ENCODE data around the gene KCTD7.
"Not testable (repeated sequence)": the region's sequence is repeated elsewhere in the genome, so short reads cannot be mapped to it uniquely, and the experiment has no call there.

KCTD7 gene

DNA sequence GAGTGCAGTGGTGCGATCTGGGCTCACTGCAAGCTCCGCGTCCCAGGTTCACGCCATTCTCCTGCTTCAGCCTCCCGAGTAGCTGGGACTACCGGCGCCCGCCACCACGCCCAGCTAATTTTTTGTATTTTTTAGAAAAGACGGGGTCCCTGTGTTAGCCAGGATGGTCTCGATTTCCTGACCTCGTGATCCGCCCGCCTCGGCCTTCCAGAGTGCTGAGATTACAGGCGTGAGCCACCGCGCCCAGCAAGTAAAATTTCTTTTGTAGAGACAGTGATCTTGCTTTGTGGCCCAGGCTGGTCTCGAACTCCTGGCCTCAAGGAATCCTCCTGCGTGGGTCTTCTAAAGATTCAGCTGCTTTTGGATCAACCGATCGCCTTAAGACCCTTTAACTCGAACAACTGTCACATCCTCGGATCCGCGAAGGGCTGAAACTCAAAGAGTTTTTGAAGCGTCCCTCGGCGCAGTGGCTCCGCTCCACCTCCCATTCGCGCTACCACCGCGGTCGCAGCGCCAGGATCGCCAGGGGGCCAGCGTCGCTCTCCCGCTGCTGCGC is 25.1 kb downstream of the KCTD7 start:
- peak; percentile 23 for TF ChIP-seq CTCF (IDR thresholded peaks at IDR 0.05; ENCODE audit: control insufficient read depth, insufficient read depth, low read depth, low read length, missing control alignments)
- H3K4me3 ChIP-seq (ENCODE audit: control insufficient read depth, low read depth, low read length): peak overlapping the region; percentile 84
- DNase-seq (ENCODE audit: low read depth): not testable (repeated sequence)

- H3K4me3 ChIP-seq (ENCODE audit: control insufficient read depth, low read depth, low read length): peak overlapping the region; percentile 84
- no peak for TF ChIP-seq CTCF (IDR thresholded peaks at IDR 0.05; ENCODE audit: control insufficient read depth, insufficient read depth, low read depth, low read length, missing control alignments)
Observed at GRCh38 chr7:66654275-66655112, 25.8 kb downstream of the KCTD7 start.

GRCh38 chr7:66655113-66655806 is 26.6 kb downstream of the KCTD7 start:
- DNase-seq (ENCODE audit: low read depth): not testable (repeated sequence)

More at GRCh38 chr7:66654275-66655112, 25.8 kb downstream of the KCTD7 start:
- peak; percentile 84 for DNase-seq (ENCODE audit: low read depth)

GRCh38 chr7:66655826-66656485 is 27.3 kb downstream of the KCTD7 start:
- peak overlapping the region; percentile 84 for H3K4me3 ChIP-seq (ENCODE audit: control insufficient read depth, low read depth, low read length)
- not testable (repeated sequence) for DNase-seq (ENCODE audit: low read depth)

More at GRCh38 chr7:66655113-66655806, 26.6 kb downstream of the KCTD7 start:
- H3K4me3 ChIP-seq (ENCODE audit: control insufficient read depth, low read depth, low read length): peak overlapping the region; percentile 84

DNA sequence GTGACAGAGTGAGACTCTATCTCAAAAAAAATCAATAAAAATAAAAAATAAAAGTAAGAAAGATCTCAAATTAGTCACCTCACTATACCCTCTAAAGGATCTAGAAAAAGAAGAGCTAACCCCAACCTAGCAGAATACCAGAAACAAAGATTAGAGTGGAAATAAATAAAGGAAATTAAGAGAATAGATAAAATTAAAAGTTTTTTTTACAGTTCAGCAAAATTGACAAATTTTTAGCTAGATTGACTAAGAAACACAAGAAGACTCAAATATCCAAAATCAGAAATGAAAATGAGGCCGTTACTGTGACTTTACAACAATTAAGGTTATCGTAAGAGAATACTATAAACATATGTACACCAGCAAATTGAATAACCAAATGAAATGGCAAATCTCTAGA is 29.1 kb downstream of the KCTD7 start:
- no peak for DNase-seq (ENCODE audit: low read depth)
- TF ChIP-seq CTCF (IDR thresholded peaks at IDR 0.05; ENCODE audit: control insufficient read depth, insufficient read depth, low read depth, low read length, missing control alignments): no peak
- H3K4me3 ChIP-seq (ENCODE audit: control insufficient read depth, low read depth, low read length): no peak overlapping the region

DNA sequence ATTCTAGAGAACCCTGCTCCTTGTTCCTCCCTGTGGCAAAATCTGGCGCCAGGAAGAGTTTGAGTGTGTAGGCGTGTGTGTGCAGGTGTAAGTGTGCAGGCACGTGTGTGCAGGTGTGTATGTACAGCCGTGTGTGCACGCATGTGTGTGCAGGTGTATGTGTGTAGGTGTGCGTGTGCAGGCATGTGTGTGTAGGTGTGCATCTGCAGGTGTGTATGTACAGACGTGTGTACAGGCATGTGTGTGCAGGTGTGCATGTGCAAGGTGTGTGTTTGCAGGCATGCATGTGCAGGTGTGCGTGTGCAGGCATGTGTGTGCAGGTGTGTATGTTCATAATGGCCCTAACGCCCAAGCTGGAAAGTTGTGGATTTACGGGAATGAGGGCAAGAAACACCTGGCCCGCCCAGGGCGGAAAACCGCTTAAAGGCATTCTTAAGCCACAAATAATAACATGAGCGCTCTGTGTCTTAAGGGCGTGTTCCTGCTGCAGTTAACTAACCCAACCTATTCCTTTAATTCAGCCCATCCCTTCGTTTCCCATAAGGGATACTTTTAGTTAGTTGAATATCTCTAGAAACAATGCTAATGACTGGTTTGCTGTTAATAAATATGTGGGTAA is 34.1 kb downstream of the KCTD7 start:
- DNase-seq (ENCODE audit: low read depth): no peak
- no peak overlapping the region for H3K4me3 ChIP-seq (ENCODE audit: control insufficient read depth, low read depth, low read length)
- no peak for TF ChIP-seq CTCF (IDR thresholded peaks at IDR 0.05; ENCODE audit: control insufficient read depth, insufficient read depth, low read depth, low read length, missing control alignments)

GRCh38 chr7:66664590-66665293 is 36.1 kb downstream of the KCTD7 start:
- H3K4me3 ChIP-seq (ENCODE audit: control insufficient read depth, low read depth, low read length): no peak overlapping the region
- DNase-seq (ENCODE audit: low read depth): no peak
- no peak for TF ChIP-seq CTCF (IDR thresholded peaks at IDR 0.05; ENCODE audit: control insufficient read depth, insufficient read depth, low read depth, low read length, missing control alignments)

Measured in AG09309 (cell line).